Inflammatory macrophage (primary cell): ENCODE results near the gene ABLIM2.
A peak's percentile ranks its signal among the peaks of the same experiment; 100 is the strongest.

Experiments
- DNase-seq, 2 donors: peaks; one replicate each; pipeline ENCODE4 v3.0.0-alpha.2; 2020 to 2022

ABLIM2 gene

GRCh38 chr4:8082517-8083055 is 76.0 kb downstream of the ABLIM2 start:
- no peak for DNase-seq

DNA sequence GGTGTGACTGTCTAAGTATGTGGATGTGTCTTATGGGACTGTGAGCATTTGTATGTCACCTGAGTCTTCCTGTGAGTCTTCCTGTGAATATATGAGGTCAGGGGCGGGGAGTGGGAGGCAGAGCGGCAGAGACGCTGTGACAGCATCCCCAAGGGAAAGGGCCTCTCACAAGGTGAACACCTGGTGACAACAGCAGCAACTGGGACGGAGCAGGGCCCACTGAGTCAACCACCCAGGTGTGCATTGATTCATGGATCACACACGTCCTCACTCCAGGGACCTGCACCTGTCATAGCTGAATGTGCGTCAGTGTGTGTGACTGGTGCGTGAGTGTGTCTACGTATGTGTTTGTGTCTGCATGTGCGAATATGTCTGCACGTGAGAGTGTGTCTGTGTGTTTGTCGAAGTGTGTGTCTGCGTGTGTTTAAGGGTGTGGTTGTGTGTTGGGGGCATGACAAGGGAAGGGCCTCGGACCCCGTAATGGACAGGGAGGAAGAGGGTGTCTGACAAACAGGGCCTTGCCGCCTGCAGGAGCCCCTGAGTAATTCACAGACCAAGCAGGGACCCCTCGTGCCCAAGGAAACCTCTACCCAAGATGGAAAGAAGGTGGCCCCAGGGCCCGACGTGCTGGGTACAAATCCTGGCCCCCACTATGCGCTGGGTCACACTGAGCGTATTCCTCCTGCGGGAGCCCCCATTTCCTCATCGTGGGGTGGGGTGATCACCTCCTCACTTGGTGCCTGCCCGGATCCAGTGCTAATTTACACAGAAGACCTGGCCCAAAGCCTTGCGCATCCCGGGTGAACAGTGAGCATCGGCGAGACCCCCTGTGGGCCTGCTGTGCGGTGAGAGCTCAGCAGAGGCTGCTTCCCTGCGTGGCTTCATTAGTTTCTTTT is 76.7 kb downstream of the ABLIM2 start:
- no peak for DNase-seq

GRCh38 chr4:8081171-8081570 is 77.4 kb downstream of the ABLIM2 start:
- no peak for DNase-seq

DNA sequence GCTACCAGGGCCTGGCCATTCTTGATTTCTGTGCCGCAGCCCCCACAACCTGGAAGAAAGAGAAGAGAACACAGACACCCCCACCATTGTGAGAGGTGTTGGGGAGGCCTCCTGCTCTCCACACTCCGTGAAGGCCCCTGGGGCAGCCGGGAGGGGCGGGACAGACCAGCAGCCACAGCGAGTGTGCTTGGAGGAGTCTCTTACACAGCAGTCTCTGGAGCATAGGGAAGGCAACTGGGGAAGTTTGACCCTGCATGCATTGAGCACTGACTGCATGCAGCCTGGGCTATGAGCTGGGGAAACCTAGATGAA is 77.9 kb downstream of the ABLIM2 start:
- DNase-seq, result no peak

GRCh38 chr4:8079916-8080753 is 78.5 kb downstream of the ABLIM2 start:
- no peak for DNase-seq

DNA sequence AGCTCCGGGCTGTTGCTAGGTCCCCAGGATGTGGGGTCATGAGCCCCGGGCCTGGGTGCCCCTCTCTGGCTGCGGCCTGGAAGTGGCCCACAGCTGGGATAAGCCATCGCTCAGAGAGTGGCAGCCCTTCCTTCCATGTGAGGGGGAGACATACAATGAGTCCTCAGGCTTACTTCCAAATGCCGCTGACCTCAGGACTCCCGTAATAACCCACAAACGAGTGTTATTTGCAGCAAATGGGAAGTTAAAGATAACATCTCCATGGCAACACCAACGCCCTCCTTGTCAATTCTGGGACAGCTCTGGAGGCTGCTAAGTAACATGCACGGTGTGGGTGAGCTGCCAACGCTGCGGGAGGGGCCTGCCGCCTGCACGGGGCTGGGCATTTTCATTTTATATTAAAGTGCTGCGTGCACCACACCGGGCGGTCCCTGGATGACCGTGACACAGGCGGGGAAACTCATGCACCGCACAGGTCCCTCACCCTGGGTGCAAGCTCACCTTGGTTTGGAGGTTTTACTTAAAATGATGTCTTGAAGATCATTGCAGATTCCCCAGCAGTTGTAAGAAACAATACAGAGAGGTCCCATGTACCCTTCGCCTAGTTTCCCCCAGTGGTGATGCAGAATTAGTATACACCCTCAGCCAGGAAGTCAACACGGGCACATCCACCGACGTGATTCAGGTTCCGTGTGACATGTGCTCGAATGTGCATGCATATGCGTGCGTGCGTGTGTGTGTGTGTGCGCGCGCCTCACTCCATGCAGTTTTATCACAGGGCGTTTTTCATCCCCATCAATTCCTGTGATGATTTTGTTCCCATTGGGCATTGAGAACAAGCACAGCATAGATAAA is 79.4 kb downstream of the ABLIM2 start:
- DNase-seq, result peak; percentile 26 to 70

- DNase-seq, result no peak
These were observed 80.0 kb downstream of the ABLIM2 start for GRCh38 chr4:8078610-8079015.

DNA sequence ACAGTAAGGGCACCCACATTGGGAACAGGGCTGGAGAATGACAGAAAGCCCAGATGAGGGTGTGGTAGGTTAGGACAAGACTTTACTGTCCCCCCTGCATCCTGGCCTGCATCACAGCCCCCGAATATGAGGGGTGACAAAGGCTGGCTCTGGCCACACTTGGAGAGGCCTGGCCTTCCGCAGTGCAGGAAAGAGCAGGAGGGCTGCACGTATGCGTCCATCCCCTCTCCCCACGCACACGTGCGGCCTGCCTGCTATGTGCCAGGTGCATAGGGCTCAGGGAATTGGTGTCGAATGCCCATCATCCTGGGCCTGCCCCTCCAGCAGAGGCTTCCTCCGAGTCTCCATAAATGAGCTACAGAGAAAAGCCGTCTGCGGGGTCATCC is 80.5 kb downstream of the ABLIM2 start:
- no peak for DNase-seq

GRCh38 chr4:8077181-8078108 is 81.2 kb downstream of the ABLIM2 start:
- no peak for DNase-seq

- DNase-seq, result no peak
These were observed 82.6 kb downstream of the ABLIM2 start for GRCh38 chr4:8076023-8076422.

DNA sequence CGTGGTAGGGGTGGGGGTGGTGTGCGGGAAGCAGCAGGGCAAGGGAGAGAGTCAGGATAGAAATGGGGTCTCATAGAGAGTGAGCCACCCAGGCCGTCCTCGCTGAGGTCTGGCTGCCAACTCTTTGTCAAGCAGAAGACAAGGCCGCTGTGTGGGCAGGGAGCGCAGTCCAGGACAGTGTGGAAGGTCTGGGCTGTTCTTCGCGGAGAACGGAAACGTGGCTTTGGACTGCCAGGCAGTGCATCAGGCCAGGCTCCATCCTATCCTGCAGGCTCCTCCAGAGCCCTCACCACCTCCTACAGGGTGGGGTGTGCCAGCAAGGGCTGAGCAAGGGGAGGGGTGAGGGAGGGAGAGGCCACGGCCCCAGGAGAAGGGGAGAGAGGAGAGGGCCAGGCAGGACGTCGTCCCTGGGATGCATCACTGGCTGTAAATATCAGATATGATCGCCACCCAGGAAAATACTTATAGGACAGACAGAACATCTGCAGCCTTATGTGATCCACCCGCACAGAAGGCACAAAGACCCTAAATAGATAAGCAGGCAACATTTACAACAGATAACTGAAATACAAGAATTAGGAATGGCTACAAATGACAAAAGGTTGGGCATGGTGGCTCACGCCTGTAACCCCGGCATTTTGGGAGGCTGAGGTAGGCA is 85.3 kb downstream of the ABLIM2 start:
- no peak for DNase-seq

DNA sequence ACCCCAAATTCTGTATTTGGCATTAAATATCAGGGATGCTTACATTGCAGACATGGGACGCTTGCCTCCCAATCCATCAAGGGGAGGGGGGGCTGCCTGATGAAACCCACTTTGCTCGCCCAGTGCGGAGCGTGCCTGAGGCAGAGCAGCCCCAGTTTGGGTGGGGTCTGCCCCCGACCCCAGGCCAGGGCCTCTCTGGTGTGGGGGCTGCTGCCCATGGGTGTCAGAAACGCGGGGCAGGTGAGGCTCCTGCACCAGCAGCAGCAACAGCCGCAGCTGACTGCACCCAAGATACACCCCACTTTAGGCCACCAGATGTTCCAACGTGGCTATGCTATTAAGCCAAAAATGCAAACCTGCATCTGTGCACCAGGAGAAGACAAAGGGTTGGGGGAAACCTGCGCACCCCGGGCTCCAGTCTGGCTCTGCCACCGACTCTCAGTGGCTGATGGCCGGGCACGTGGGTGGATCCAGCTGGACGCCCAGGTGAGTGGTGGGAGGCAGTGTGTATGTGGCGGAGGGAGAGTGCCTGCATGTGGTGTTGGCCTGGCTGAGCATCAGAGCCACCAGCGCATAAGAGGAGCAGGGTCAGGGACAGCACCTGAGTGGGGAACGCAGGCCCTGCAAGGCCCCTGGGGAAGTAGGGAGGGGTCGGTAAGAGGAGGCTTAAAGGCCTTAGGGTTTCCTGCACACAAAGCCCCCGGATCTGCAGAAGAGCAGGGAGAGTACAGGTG is 86.2 kb downstream of the ABLIM2 start:
- no peak for DNase-seq

- no peak for DNase-seq
These were observed 86.8 kb downstream of the ABLIM2 start for GRCh38 chr4:8071766-8072165.

- DNase-seq, result no peak
These were observed 87.6 kb downstream of the ABLIM2 start for GRCh38 chr4:8070736-8071718.

- DNase-seq, result no peak
These were observed 89.4 kb downstream of the ABLIM2 start for GRCh38 chr4:8069102-8069752.

DNA sequence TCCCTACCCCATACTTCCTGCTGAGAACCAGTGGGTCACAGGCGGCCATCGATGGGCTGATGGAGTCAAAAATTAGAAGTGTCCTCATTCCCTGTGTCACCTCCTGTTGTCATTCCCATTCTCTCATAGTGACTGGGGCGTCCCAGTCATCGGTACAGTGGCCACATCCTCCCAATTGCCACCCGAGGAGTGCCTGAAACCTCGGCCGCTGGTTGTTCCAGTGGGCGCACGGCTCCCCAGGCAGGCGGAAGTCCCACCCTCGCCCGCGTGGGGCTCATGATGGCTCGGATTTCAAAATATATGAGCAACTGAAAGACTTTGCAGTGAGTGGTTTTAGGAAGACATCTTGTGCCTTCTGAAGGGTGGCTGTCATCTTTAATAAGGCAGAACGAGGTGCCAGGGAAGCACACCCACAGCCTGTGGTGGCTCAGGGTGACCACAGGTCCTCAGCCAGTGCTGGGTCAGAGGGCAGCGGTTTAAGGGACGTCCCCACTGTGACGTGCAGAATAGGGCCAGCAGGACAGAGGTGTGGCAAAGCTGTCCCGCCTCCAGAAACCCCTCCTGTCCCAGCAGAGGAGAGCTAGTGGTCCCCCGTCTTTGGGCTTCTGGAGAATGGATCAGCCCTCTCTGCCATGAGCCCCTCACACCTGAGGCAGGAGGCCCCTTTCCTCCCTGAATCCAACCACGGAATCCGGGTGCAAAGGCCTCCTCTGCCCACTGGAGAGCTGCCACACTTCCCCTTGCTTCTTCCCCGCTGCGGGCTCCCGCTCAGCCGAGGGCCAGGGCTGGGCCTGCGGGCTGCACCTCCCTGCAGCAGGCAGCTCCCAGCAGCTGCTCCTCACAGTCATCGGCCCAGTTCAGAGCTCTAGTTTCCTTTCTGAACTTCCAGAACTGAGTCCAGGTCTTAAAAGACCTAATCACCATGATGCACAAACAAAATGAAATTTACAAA is 90.4 kb downstream of the ABLIM2 start:
- no peak for DNase-seq

- no peak for DNase-seq
These were observed 91.2 kb downstream of the ABLIM2 start for GRCh38 chr4:8067274-8067936.
